ENCODE measurements around the gene ELK4. TPM values are rescaled to one million over a fixed set of nuclear protein-coding genes. Genes with fewer than 3 reads are reported as not detected.
A peak's percentile ranks its signal among the peaks of the same experiment; 100 is the strongest.
"Not testable (repeated sequence)": the region's sequence is repeated elsewhere in the genome, so short reads cannot be mapped to it uniquely, and the experiment has no call there.

ELK4 gene
- total RNA-seq, 1 donor from 2014 or later, result 13.3 TPM

GRCh38 chr1:205663286-205663936, 31.6 kb upstream of the ELK4 start:
- DNase-seq, result no peak

- DNase-seq, result no peak
Measured at GRCh38 chr1:205662791-205663190, 31.0 kb upstream of the ELK4 start.

- DNase-seq, result no peak
Measured at GRCh38 chr1:205662135-205662738, 30.4 kb upstream of the ELK4 start.

- DNase-seq, result no peak
Measured at GRCh38 chr1:205661429-205662134, 29.8 kb upstream of the ELK4 start.

- DNase-seq, result no peak
Measured at GRCh38 chr1:205660361-205660760, 28.6 kb upstream of the ELK4 start.

- peak; percentile 56 for DNase-seq
Measured at GRCh38 chr1:205658943-205659581, 27.3 kb upstream of the ELK4 start.

- no peak for DNase-seq
Measured at GRCh38 chr1:205656236-205656635, 24.4 kb upstream of the ELK4 start.

- no peak for DNase-seq
Measured at GRCh38 chr1:205652984-205653383, 21.2 kb upstream of the ELK4 start.

GRCh38 chr1:205650241-205650640, 18.4 kb upstream of the ELK4 start:
- no peak for DNase-seq

GRCh38 chr1:205645519-205645918, 13.7 kb upstream of the ELK4 start:
- no peak for DNase-seq

- DNase-seq, result no peak
Measured at GRCh38 chr1:205642679-205643307, 11.0 kb upstream of the ELK4 start.

GRCh38 chr1:205639567-205639966, 7.8 kb upstream of the ELK4 start:
- no peak for DNase-seq

- DNase-seq, result no peak
Measured at GRCh38 chr1:205637854-205638468, 6.2 kb upstream of the ELK4 start.

GRCh38 chr1:205636732-205637131, 4.9 kb upstream of the ELK4 start:
- no peak for DNase-seq

GRCh38 chr1:205636138-205636530, 4.3 kb upstream of the ELK4 start:
- DNase-seq, result not testable (repeated sequence)

- no peak for DNase-seq
Measured at GRCh38 chr1:205633421-205633976, 1.7 kb upstream of the ELK4 start.

GRCh38 chr1:205632669-205633169, 908 bp upstream of the ELK4 start:
- no peak for DNase-seq

GRCh38 chr1:205631010-205631767, 622 bp downstream of the ELK4 start:
- DNase-seq, result peak; percentile 33

GRCh38 chr1:205630651-205631009, 1.2 kb downstream of the ELK4 start:
- no peak for DNase-seq

GRCh38 chr1:205630241-205630640, 1.6 kb downstream of the ELK4 start:
- DNase-seq, result no peak

GRCh38 chr1:205629751-205630150, 2.1 kb downstream of the ELK4 start:
- no peak for DNase-seq
